HepG2 (cell line): Measurements from ENCODE around the gene MOV10L1. TPM values are rescaled to one million over a fixed set of nuclear protein-coding genes. Genes with fewer than 3 reads are reported as not detected.

Source experiments
- ELF1 ChIP-seq: sonication (generic); formaldehyde crosslinking; IDR thresholded peaks from 2 replicates; pipeline ENCODE4 v1.4.0; 2020; ENCODE audit warnings: missing genetic modification reagents
- GATAD2A ChIP-seq: IDR thresholded peaks from 2 replicates; pipeline ENCODE4 v1.6.1; 2016
- JARID2 ChIP-seq: sonication (generic); formaldehyde crosslinking; IDR thresholded peaks from 2 replicates; pipeline ENCODE4 v1.8.1; 2023; ENCODE audit warnings: missing genetic modification reagents, inconsistent platforms; ENCODE audit not compliant: insufficient replicate concordance
- SP2 ChIP-seq: sonication (generic); formaldehyde crosslinking; IDR thresholded peaks from 2 replicates; pipeline ENCODE4 v1.5.1; 2020; ENCODE audit warnings: mild to moderate bottlenecking, missing genetic modification reagents
- TSC22D2 ChIP-seq: sonication (generic); formaldehyde crosslinking; IDR thresholded peaks from 2 replicates; pipeline ENCODE4 v1.5.1; 2020; ENCODE audit warnings: missing genetic modification reagents, mild to moderate bottlenecking, borderline replicate concordance
- ZBTB8A ChIP-seq: sonication (generic); formaldehyde crosslinking; IDR thresholded peaks from 2 replicates; pipeline ENCODE4 v1.4.0; 2020; ENCODE audit warnings: mild to moderate bottlenecking, low read depth, missing genetic modification reagents, borderline replicate concordance
- ZNF17 ChIP-seq: sonication (generic); formaldehyde crosslinking; IDR thresholded peaks from 2 replicates; pipeline ENCODE4 v1.5.0; 2020; ENCODE audit warnings: mild to moderate bottlenecking, missing genetic modification reagents
- ZNF251 ChIP-seq: sonication (generic); formaldehyde crosslinking; IDR thresholded peaks from 2 replicates; pipeline ENCODE4 v1.9.0; 2021; ENCODE audit warnings: mild to moderate bottlenecking, missing genetic modification reagents
- ZNF3 ChIP-seq: IDR thresholded peaks from 2 replicates; pipeline ENCODE4 v1.7.0; 2017; ENCODE audit warnings: inconsistent platforms
- ZNF672 ChIP-seq: sonication (generic); formaldehyde crosslinking; IDR thresholded peaks from 2 replicates; pipeline ENCODE4 v1.8.1; 2022; ENCODE audit warnings: missing genetic modification reagents
- ZZZ3 ChIP-seq: sonication (generic); formaldehyde crosslinking; IDR thresholded peaks from 2 replicates; pipeline ENCODE4 v1.4.0; 2020; ENCODE audit warnings: missing genetic modification reagents, mild to moderate bottlenecking, borderline replicate concordance
- polyA plus RNA-seq, 8 experiments: library from polyadenylated mRNA; depleted of rRNA in 3 of 8; stranded (reverse) in 7 of 8; unstranded in 1 of 8; fragments of >200 nt; fragmentation: Illumina TruSeq in 4 of 8; extraction: Trizol in 4 of 8; gene quantifications; 2 replicates each; pipeline versions ENCODE4 v1.2.1 to v1.2.3, GENCODE V29; 2011 to 2016; ENCODE audit warnings: low read depth in 4 of 8, missing spikeins in 1 of 8, mixed read lengths in 1 of 8; ENCODE audit not compliant: insufficient read depth in 1 of 8
- total RNA-seq, 5 experiments: library from RNA; depleted of rRNA; stranded (reverse); fragments of >200 nt; fragmentation: Illumina TruSeq; extraction: Trizol; gene quantifications; 2 replicates each; pipeline ENCODE4 v1.2.3, GENCODE V29; 2016; ENCODE audit warnings: low read depth in 1 of 5
- TF ChIP-seq, protein P1 (sequence below): sonication (generic); formaldehyde crosslinking; IDR thresholded peaks from 2 replicates; pipeline ENCODE4 v1.4.0; 2020; ENCODE audit warnings: missing genetic modification reagents
- TF ChIP-seq, protein P2 (sequence below): sonication (generic); formaldehyde crosslinking; IDR thresholded peaks from 2 replicates; pipeline ENCODE4 v1.5.0; 2020; ENCODE audit warnings: missing genetic modification reagents
- TF ChIP-seq, protein P3 (sequence below), 2 experiments: fragments of 450-650 bp in 1 of 2; sonication (generic) in 1 of 2; formaldehyde crosslinking in 1 of 2; IDR thresholded peaks; 2 replicates each; pipeline versions ENCODE4 v1.6.1 to v1.8.0; 2016 to 2022; ENCODE audit warnings: antibody characterized with exemption in 1 of 2, mild to moderate bottlenecking in 1 of 2, missing genetic modification reagents in 1 of 2
- TF ChIP-seq, protein P4 (sequence below): sonication (generic); formaldehyde crosslinking; IDR thresholded peaks from 2 replicates; pipeline ENCODE4 v1.4.0; 2020; ENCODE audit warnings: mild to moderate bottlenecking, missing genetic modification reagents

MOV10L1 gene
- total and polyA plus RNA-seq, 2 of the 13 experiments (the other 11 are each of a cell fraction or from before 2014, with no cell fraction given) = 0.11 to 0.12 TPM

DNA sequence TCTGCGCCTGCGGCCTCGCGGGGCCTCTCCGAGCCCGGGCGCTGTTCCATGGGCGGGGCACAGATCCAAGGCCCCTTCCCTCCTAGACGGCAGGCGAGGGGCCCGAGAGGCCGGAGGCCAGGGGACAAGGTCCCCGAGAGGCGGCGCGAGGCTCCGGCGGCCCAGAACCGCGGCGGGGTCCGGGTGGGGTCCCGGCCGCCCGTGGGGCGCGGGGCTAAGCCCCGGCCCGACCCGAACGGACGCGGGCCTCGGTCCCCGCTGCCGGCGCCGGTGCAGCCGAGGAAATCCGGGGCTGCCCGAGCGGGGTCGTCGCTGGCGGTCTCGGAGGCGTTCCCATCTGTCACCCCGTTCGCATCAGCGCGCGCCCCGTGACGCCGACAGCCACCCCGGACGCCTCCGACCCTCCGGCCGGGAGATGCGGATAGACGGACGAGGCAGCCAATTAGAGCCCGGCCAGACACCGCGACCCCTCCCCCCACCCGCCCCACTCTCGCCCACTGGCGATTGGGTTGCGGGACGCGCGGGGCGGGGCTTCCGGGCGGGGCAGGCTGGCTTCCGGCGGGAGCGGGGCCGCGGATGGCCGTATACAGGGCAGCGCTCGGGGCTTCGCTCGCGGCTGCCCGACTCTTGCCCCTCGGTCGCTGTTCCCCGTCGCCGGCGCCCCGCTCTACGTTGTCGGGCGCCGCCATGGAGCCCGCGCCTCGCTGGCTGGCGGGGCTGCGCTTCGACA, 110.8 kb downstream of the MOV10L1 start, which contains the start of gene SELENOO (continued):
- TF ChIP-seq, protein P1, sequence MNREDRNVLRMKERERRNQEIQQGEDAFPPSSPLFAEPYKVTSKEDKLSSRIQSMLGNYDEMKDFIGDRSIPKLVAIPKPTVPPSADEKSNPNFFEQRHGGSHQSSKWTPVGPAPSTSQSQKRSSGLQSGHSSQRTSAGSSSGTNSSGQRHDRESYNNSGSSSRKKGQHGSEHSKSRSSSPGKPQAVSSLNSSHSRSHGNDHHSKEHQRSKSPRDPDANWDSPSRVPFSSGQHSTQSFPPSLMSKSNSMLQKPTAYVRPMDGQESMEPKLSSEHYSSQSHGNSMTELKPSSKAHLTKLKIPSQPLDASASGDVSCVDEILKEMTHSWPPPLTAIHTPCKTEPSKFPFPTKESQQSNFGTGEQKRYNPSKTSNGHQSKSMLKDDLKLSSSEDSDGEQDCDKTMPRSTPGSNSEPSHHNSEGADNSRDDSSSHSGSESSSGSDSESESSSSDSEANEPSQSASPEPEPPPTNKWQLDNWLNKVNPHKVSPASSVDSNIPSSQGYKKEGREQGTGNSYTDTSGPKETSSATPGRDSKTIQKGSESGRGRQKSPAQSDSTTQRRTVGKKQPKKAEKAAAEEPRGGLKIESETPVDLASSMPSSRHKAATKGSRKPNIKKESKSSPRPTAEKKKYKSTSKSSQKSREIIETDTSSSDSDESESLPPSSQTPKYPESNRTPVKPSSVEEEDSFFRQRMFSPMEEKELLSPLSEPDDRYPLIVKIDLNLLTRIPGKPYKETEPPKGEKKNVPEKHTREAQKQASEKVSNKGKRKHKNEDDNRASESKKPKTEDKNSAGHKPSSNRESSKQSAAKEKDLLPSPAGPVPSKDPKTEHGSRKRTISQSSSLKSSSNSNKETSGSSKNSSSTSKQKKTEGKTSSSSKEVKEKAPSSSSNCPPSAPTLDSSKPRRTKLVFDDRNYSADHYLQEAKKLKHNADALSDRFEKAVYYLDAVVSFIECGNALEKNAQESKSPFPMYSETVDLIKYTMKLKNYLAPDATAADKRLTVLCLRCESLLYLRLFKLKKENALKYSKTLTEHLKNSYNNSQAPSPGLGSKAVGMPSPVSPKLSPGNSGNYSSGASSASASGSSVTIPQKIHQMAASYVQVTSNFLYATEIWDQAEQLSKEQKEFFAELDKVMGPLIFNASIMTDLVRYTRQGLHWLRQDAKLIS = no peak
- TF ChIP-seq TSC22D2 (CRISPR knock-in tag) (no peak), ZNF3 (CRISPR knock-in tag) (no peak), ZNF251 (CRISPR knock-in tag) (no peak), JARID2 (CRISPR knock-in tag) (no peak), ZZZ3 (no peak; the same call in 1 of the 2 replicates), ZNF672 (CRISPR knock-in tag) (no peak), ELF1 (no peak), ZNF17 (CRISPR knock-in tag) (no peak), SP2 (CRISPR knock-in tag) (peak; percentile 94), ZBTB8A (no peak), GATAD2A (CRISPR knock-in tag) (no peak)
- TF ChIP-seq, protein P2, sequence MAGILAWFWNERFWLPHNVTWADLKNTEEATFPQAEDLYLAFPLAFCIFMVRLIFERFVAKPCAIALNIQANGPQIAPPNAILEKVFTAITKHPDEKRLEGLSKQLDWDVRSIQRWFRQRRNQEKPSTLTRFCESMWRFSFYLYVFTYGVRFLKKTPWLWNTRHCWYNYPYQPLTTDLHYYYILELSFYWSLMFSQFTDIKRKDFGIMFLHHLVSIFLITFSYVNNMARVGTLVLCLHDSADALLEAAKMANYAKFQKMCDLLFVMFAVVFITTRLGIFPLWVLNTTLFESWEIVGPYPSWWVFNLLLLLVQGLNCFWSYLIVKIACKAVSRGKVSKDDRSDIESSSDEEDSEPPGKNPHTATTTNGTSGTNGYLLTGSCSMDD (CRISPR knock-in tag) = no peak
- TF ChIP-seq, protein P3, sequence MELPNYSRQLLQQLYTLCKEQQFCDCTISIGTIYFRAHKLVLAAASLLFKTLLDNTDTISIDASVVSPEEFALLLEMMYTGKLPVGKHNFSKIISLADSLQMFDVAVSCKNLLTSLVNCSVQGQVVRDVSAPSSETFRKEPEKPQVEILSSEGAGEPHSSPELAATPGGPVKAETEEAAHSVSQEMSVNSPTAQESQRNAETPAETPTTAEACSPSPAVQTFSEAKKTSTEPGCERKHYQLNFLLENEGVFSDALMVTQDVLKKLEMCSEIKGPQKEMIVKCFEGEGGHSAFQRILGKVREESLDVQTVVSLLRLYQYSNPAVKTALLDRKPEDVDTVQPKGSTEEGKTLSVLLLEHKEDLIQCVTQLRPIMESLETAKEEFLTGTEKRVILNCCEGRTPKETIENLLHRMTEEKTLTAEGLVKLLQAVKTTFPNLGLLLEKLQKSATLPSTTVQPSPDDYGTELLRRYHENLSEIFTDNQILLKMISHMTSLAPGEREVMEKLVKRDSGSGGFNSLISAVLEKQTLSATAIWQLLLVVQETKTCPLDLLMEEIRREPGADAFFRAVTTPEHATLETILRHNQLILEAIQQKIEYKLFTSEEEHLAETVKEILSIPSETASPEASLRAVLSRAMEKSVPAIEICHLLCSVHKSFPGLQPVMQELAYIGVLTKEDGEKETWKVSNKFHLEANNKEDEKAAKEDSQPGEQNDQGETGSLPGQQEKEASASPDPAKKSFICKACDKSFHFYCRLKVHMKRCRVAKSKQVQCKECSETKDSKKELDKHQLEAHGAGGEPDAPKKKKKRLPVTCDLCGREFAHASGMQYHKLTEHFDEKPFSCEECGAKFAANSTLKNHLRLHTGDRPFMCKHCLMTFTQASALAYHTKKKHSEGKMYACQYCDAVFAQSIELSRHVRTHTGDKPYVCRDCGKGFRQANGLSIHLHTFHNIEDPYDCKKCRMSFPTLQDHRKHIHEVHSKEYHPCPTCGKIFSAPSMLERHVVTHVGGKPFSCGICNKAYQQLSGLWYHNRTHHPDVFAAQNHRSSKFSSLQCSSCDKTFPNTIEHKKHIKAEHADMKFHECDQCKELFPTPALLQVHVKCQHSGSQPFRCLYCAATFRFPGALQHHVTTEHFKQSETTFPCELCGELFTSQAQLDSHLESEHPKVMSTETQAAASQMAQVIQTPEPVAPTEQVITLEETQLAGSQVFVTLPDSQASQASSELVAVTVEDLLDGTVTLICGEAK (IDR thresholded peaks at IDR 0.05) = no peak
- TF ChIP-seq, protein P3 (CRISPR knock-in tag; IDR thresholded peaks at IDR 0.05) = no peak
- TF ChIP-seq, protein P4, sequence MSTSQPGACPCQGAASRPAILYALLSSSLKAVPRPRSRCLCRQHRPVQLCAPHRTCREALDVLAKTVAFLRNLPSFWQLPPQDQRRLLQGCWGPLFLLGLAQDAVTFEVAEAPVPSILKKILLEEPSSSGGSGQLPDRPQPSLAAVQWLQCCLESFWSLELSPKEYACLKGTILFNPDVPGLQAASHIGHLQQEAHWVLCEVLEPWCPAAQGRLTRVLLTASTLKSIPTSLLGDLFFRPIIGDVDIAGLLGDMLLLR (CRISPR knock-in tag) = no peak
